IPS-11a (cell line): ENCODE results near the gene SPAG6.

ENCODE experiments used
- H3K4me3 ChIP-seq: one replicate; pipeline ENCODE4 v1.5.1; 2013; ENCODE audit warnings: low read depth, low read length, control low read depth

The SPAG6 gene

DNA sequence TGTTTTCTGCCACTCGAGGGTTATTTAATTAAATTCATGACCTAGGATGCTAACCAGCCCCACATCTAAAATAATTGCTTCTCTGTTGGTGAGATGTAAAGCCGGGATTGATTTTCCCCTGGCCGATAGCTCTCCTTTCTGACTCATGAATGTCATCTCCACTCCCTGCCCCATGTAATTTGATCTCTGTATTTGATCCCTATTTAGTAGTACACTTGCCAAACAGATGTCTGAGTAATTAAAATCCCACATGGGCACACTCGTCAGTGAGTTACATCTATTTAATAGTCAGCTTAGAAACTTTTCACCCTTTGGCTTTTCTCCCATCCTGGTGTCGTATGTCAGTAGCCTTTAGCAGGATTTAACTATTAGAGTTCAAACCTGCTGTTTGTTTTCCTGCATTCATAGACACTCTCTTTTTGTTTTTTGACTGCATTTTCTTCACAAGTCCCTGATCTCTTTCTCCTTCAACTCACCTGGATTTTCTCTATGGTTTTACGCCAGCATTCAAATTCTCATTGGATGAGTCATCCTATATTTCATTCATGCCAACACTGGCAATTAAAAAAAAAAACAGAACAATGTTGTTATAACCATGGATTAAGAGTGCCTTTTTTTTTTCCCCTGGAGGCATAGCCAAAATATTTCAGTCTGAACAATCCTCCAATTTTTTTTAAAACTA is 82.7 kb downstream of the SPAG6 start:
- no peak overlapping the region for H3K4me3 ChIP-seq

DNA sequence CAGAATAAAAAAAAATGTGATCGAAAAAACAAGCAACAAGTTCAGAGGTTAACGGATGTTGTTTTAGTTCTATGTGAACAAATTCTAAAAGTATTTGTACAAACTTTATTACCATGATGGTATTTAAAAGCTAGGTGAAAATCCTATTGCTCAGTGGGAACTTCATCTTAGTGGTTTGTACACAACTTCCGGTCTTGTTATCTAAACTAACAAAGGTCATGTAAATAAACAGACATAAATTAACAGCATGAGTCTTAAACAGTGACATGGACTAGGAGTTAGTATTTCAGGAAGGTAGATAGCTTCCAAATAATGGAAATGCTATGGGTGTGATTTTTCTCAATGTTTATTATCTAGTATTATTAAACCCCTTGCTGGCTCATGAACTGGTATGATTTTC is 83.8 kb downstream of the SPAG6 start:
- H3K4me3 ChIP-seq = no peak overlapping the region

DNA sequence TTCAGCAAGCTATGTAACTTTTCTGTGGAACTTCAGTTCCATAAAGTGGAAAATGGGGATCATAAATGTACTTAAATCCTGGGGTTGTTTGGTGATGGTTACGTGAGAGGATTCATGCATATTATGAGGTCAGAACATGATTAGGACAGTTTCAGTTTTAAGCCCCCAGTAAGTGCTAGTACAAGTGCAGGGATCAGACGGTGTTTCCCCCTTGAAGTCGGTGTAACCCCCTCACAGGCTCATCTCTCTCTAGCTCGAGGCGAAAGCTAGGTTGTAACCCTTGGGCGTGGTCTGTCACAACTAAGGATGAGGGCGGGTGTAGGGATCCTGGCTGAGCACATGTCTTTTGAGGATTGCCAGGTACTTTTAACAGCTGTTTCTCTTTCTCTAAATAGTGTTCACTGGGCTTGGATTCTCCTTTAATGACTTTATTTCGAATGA is 84.7 kb downstream of the SPAG6 start:
- no peak overlapping the region for H3K4me3 ChIP-seq

DNA sequence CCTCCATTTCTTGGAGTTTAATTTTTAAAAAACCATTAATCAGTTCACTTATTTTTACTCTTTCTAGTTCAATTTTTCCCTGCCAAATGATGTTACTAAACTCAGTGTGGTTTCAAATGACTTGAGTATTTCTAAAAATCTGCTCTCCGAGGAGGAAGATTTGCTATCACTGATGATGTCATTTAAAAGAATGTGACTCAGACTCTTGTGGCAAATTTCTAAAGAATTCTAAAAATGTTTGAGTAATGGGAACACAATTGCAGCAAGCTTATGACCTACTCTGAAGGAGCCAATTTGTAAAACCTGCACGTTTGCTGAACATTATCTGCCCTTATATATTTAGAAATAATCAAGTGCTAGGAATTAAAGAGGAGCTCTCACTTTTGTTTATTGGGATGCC is 88.6 kb downstream of the SPAG6 start:
- H3K4me3 ChIP-seq = no peak overlapping the region

DNA sequence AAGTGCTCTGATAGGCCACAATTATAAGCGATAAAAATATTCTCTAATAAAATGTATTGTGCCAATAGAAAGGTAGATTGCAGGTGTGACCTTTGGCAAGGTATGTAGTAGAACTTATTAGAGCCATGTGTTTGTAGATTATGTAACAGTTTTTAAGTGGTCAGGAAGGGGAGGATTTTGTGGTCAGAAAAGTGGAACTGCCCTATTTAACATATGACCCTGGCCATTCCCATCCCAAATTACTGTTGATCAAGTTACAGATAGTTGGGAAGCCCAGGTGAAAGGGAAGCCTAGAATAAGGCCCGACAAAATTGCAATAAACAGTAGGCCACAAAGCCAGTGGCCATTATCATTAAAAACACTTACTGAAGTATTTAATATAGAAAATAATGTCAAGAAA is 89.2 kb downstream of the SPAG6 start:
- no peak overlapping the region for H3K4me3 ChIP-seq

DNA sequence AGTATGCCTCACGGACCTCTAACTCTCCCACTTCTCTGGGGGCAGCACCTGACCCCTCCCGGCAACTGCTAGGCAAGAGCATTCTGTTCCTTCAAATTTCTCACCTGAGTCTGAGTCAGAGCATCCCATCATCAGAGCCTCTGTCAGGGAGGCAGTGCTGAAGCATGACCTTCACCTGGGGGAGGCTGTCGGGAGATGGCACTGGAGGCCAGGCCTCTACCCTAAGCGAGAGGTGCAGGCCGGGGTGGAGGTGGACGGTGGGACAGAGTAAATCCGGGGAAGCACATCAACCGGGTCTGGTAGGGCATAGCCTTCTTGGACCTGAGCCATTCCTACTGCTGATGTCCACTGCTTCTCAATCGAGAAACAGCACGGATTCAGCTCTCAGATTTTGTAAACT is 90.4 kb downstream of the SPAG6 start:
- no peak overlapping the region for H3K4me3 ChIP-seq

DNA sequence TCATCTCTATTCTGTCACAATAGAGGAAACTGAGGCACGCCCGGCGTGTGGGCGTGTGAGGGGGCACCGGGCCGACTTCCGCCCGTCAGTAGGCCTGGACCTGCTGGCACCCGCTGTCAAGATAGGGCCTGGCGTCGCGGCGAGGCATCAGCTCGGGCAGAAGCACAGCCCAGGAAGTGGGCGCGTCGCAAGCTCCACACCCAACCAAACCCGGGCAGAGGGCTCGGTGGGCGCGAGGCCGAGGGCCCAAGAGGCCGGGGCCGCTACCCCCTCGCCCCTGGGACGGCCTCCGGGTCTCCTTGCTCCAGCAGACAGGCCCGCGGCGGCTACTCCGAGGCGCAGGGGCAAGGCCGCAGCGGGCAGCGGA is 91.2 kb downstream of the SPAG6 start:
- H3K4me3 ChIP-seq = peak overlapping the region; percentile 17

DNA sequence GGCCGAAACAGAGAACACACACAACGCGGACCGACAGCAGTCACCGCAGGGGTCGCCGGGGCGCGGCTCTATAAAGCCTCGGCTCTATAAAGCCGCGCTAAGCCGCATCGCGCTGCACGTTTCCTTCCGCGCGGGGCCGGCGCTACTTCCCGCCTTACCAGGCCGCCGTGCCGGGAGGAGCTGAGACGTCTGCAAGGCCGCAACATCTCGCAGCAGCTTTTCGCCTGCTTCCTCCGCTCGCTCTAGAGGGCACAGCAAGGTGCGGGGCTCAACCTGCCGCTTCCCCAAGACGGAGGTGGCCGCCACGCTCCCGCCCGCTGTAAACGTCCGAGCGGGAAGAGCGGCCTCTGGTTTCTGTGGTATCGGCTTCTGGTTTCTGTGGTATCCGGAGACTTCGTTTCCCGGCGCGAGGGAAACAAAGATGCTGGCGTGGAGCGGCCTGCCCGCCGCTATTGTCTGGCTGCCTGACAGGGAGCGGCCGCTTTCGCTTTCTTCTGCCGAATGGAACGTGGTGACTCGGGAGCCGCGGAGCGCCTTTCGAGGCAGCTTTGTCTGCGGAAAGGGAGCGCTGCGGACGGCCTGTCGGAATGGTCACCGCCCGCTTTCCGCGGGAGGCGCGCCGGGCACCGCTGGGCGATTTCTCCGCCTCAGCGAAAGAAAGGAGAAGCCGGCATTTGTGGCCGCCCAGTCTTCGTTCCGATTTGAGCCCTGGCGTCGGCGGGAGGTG is 91.8 kb downstream of the SPAG6 start:
- H3K4me3 ChIP-seq = peak overlapping the region; percentile 50

DNA sequence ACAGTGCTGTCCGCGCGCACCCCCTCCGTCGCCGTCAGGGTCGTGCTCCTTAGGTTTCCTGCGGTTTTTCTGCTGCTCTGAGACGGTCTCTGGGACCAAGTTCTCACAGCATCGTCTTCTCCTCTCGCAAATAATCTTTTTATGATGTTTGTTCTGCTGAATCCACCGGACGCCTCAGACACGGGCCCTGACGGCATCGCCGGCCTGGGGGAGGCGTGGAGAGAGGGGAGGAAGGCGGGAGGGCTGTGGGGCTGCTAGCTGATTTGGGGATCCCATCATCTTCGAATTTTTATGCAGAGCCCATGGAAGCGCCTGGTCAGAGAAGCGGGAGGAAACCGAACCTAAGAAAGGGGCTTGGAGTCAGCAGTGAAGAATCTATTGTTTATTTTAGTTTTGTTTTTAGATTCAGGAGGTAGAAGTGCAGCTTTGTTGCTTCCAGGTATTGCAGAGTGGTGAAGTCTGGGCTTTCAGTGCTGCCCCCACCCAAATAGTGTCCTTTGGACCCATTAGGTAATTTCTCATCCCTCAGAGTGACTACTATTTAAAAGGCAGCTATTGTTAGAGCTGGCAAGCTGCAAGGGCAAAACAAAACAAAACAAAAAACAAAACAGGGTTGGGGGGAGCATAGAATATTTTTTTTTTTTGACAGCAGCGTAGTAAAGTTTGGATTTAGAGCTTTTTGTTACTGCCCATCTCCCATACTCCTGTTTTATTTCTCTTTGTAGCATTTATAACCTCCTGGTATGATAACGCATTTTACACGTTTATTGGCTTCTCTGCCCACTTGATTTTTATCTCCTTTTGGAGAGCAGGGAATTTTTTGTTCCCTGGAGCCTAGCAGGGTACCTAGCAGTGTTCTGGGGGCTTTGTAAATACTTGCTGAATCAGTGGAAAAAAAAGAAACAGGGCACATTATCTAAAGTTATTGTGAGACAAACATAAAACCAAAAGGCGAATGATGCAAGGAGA is 92.6 kb downstream of the SPAG6 start:
- H3K4me3 ChIP-seq = peak overlapping the region; percentile 50

DNA sequence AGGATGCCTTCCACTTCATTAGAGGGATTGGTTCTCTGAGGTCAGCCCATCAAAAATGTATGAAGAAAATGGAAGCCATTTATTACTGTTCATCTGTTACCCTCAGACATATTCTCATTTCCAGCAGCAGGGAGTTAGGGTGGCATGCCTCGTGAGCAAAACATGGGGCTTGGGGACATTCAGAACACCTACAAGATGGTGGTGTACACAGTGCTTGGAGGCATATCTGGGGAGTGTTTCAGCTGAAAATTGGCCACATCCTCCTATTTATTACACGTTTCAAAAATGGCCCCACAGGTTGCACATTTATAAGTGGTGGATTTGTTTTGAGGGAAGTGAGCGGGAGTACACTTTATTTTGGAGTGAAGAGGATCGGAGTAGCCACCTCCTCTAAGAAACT is 93.4 kb downstream of the SPAG6 start:
- H3K4me3 ChIP-seq = no peak overlapping the region

DNA sequence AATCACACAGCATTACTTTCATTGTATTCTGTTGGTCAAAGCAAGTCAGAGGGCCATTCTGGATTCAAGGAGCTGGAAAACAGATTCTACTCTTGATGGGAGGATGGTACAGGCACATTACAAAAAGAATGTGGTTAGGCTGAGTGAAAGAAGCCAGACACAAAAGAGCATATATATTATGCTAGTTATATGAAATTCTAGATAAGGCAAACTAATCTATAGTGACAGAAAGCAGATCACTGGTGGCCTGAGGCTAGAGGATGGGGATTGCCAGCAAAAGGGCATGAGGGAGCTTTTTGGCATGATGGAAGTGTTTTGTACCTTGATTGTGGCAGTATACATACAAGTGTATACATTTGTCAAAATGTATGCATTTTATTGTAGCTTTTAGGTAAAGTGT is 96.8 kb downstream of the SPAG6 start:
- no peak overlapping the region for H3K4me3 ChIP-seq

DNA sequence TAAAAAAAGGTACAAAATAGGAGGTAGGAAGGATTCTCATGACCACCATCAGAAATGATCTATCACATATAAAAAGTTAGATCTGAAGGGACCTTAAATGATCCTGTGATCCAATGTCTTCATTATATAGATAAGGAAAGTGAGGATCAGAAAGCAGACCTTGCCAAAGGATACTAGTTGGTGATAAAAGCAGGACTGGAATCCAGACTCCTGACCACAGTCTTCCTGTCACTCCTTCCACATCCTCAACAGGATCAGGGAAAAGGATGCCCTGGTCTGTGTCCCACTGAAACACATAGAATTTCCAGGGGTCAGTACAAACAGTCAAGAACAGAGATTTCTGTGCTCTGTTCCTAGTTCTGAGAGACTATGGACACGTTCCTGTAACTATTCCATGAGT is 97.2 kb downstream of the SPAG6 start:
- no peak overlapping the region for H3K4me3 ChIP-seq

DNA sequence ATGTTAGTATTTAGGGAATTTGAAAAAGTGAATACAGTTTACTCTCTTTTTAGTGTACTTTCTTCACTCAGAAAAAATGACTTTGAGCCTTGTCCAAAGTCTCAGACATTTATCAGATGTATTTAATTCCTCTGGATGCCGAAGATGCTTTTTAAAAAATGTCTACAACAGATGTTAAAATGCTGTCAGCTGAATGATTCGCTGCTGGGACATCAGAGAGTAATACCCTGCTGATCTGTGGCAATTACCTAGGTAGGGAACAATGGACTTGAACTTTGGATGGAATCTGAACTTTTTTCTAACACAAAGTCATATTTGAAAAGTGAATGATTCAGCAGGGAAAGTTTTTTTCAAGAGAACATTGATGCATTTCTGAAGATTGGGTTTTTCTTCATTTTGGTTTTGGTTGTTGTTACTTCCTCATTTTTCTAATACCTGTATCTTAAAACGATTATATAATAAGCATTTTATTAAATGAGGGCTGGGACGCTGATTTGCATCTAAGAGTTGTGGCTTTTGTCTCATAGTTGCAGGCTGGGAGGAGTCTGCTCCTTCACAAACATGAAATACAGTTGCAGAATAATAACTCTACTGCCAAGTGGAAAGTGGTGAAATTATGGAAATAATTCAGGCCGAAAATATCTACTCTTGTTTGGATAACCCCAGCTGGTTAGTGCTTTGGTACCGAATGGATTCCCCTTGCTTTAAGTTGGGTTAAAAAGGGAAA is 98.0 kb downstream of the SPAG6 start:
- no peak overlapping the region for H3K4me3 ChIP-seq

DNA sequence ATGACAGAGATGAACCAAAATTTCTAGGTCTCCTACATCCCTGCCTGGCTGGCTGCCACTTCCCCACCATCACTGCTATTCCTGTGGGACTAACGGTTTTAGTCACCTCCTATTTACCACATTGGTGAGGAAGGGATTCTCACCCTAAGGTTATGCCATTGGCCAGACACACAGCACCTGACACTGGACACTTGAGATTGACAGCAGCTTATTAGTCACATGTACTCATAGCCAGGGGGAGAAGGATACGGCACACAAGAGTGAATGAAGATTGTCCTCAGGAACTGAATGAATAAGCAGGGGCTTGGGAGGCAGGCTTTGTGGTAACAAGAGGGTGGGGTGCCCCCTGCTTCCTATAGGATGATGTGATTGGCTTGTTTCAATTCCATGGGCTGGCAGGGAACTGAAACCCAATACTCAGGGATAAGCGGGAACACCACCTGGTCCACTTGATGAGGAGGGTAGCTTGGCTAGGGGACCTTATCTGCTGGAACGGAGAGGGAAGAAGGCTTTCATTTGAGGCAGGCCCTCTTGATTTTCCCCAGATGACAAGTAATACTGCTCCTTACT is 99.0 kb downstream of the SPAG6 start:
- no peak overlapping the region for H3K4me3 ChIP-seq

DNA sequence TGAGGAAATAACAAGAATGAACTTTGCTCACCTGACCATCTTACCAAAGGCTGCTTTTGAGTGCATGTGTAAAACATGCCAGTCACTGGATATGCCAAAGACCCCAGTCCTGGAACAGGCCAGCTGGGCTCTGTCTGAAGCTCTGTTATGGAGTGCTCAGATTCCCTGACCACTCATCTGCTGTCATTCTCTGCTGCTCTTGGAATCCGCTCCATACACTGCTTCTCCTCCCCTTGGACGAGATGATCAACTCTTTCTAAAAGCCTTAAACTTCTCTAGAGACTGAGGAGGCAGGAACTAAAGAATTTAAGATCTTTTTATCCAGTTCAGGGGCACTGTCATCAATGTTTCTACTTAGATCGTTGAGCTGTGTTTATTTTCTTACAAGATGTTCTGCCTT is 100.2 kb downstream of the SPAG6 start:
- H3K4me3 ChIP-seq = no peak overlapping the region

DNA sequence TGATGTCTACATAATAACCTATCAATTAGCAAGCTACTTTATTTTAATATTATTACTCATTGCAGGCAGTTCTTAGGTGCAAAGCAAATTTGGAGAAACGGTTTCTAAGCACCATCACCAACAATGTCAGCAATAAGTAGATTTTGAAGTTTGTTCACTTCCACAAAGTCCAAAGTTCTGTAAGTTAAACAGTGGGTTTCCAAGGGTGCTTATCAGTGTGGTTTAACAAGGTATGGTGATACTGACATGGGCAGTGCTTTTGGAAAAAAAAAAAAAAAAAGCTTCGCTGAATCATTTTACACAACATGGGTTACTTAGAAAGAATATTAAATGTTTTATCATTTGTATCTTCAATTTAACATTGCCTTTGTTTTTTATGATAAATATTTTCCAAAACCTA is 101.8 kb downstream of the SPAG6 start:
- H3K4me3 ChIP-seq = no peak overlapping the region

DNA sequence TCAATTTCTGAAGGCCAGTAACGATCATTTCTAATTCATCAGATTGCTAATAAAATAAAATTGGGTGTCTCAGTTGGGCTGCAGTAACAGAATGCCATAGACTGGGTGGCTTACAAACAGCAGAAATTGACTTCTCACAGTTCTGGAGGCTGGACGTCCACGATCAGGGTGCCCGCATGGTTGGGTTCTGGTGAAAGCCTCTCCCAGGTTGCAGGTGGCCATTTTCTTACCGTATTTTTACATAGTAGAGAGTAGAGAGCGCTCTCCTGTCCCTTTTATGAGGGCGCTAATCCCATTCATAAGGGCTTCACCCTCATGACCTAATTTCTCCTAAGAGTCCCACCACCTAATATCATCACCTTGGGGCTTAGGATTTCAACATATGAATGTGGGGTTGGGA is 106.0 kb downstream of the SPAG6 start:
- no peak overlapping the region for H3K4me3 ChIP-seq

DNA sequence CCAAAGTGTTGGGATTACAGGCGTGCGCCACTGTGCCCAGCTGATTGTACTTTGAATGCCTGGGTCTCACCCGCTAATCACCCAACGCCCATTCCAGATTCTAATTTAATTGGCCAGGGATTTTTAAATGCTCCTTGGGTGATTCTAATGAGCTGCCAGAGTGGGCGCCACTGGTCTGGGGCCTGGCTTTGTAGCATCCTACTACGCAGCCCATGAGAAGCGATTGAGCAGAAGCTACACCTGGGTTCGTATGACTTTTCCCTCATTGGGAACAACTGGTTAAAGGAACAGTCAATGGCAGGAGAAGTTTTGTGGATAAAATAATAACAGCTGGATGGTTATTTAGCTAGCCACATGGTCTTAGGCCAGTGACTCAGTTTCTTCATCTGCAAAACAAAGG is 108.0 kb downstream of the SPAG6 start:
- no peak overlapping the region for H3K4me3 ChIP-seq

DNA sequence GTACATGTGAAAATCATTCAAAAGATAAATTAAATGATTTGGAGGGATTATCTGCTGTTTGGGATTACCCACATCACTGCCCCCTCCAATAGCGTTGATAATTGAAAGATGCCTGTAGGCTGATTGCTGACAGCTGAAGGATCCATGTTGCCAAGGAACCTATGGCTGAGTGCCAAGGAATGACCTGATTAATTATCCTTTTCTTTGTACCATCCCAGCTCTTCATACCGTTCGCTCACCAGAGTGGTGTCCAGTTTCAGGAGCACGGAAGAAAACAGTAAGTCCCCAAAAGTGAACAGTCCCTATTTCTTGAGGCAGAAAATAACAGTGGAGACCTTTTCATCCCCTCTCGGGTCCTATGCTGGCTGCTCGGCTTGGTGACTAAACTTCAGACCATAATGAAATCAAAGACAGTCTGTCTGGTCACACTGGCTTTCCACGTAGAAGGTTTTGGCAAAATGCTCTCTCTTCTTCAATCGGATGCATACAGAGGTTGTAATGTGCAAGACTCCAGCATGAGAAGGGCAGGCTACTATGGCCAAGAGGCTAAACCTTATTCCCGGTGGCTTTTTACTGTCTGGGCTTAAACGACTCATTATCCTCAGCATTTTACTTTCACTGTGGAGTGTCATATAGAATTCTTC is 108.8 kb downstream of the SPAG6 start:
- H3K4me3 ChIP-seq = no peak overlapping the region

DNA sequence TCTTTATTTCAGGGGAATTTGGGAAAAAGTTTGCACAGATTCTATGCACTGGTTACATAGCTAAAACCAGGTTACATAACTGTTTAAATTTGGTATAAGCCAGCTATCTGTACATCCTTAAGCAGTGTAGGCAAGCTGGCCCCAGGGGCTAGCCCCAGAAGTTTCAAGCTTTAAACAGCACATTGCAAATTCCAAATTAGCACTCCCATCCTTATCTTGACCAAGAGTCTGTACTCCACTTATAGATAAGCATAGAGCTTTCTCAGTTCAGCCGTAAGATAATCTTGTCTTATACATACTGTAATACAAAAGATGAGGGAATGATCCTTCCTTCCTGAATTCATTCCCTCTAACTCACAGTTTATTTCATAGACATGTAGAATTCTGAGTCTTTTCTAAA is 109.3 kb downstream of the SPAG6 start:
- H3K4me3 ChIP-seq = no peak overlapping the region
